Stimulated activated memory B cell treated with anti-CD40 and anti-IgM and Interleukin-4, amounts not matched to agents 10 μg/mL and 1 μg/mL and 100 μg/mL, for 72 hours (primary cell): Measurements from ENCODE around the gene IYD.
A peak's percentile ranks its signal among the peaks of the same experiment; 100 is the strongest.
"Not testable (repeated sequence)": the region's sequence is repeated elsewhere in the genome, so short reads cannot be mapped to it uniquely, and the experiment has no call there.

Experiments
- ATAC-seq: fragments of 150-1000 bp; cut with Tn5 transposase; 2 replicates; pipeline ENCODE4 v1.10.0; 2021
- H3K27ac Mint-ChIP-seq: one replicate; pipeline ENCODE4 v1.8.0; 2022; ENCODE audit warnings: mild to moderate bottlenecking, mixed read lengths
- H3K27me3 Mint-ChIP-seq: one replicate; pipeline ENCODE4 v1.8.0; 2022; ENCODE audit warnings: mixed read lengths
- H3K36me3 Mint-ChIP-seq: one replicate; pipeline ENCODE4 v1.8.0; 2022; ENCODE audit warnings: mixed read lengths
- H3K4me1 Mint-ChIP-seq: one replicate; pipeline ENCODE4 v1.8.0; 2022; ENCODE audit warnings: mixed read lengths
- H3K4me3 Mint-ChIP-seq: one replicate; pipeline ENCODE4 v1.8.0; 2022; ENCODE audit warnings: mild to moderate bottlenecking, moderate library complexity, mixed read lengths
- H3K9me3 Mint-ChIP-seq: one replicate; pipeline ENCODE4 v1.8.0; 2022; ENCODE audit warnings: mixed read lengths

IYD gene

GRCh38 chr6:150370112-150370511 lies 1.3 kb downstream of the IYD start:
- H3K4me1 Mint-ChIP-seq = no peaks in the 10 kb centered on the region
- no peak for ATAC-seq
- peaks cover 12% of the 10 kb centered on the region for H3K27me3 Mint-ChIP-seq
- no peaks in the 10 kb centered on the region for H3K36me3 Mint-ChIP-seq
- no peak overlapping the region for H3K4me3 Mint-ChIP-seq
- H3K27ac Mint-ChIP-seq = no peak overlapping the region
- H3K9me3 Mint-ChIP-seq = no peaks in the 10 kb centered on the region

- Mint-ChIP-seq H3K4me3 (no peak overlapping the region), H3K27ac (no peak overlapping the region), H3K4me1 (no peaks in the 10 kb centered on the region), H3K27me3 (peaks cover 2% of the 10 kb centered on the region), H3K9me3 (no peaks in the 10 kb centered on the region), H3K36me3 (no peaks in the 10 kb centered on the region)
- ATAC-seq = no peak
Measured at GRCh38 chr6:150371356-150371755, 2.5 kb downstream of the IYD start.

- Mint-ChIP-seq H3K4me3 (no peak overlapping the region), H3K27me3 (no peaks in the 10 kb centered on the region), H3K4me1 (no peaks in the 10 kb centered on the region)
Measured at GRCh38 chr6:150372051-150372450, 3.2 kb downstream of the IYD start.

GRCh38 chr6:150373260-150373701 lies 4.5 kb downstream of the IYD start:
- no peaks in the 10 kb centered on the region for H3K36me3 Mint-ChIP-seq

More at GRCh38 chr6:150372051-150372450, 3.2 kb downstream of the IYD start:
- Mint-ChIP-seq H3K9me3 (no peaks in the 10 kb centered on the region), H3K27ac (no peak overlapping the region), H3K36me3 (no peaks in the 10 kb centered on the region)
- ATAC-seq = no peak

GRCh38 chr6:150374346-150374745 lies 5.5 kb downstream of the IYD start:
- H3K27ac Mint-ChIP-seq, H3K36me3 Mint-ChIP-seq, H3K9me3 Mint-ChIP-seq, H3K4me1 Mint-ChIP-seq, H3K4me3 Mint-ChIP-seq, H3K27me3 Mint-ChIP-seq, ATAC-seq: not testable (repeated sequence)

More at GRCh38 chr6:150373260-150373701, 4.5 kb downstream of the IYD start:
- no peak overlapping the region for H3K27ac Mint-ChIP-seq
- no peak for ATAC-seq
- H3K4me3 Mint-ChIP-seq = no peak overlapping the region
- no peaks in the 10 kb centered on the region for H3K4me1 Mint-ChIP-seq
- no peaks in the 10 kb centered on the region for H3K9me3 Mint-ChIP-seq
- no peaks in the 10 kb centered on the region for H3K27me3 Mint-ChIP-seq

GRCh38 chr6:150377211-150377781 lies 8.5 kb downstream of the IYD start:
- H3K9me3 Mint-ChIP-seq = no peaks in the 10 kb centered on the region
- H3K27ac Mint-ChIP-seq = no peak overlapping the region
- H3K36me3 Mint-ChIP-seq = no peaks in the 10 kb centered on the region
- ATAC-seq = peak; percentile 27
- no peaks in the 10 kb centered on the region for H3K4me1 Mint-ChIP-seq
- peaks cover 28% of the 10 kb centered on the region for H3K27me3 Mint-ChIP-seq
- no peak overlapping the region for H3K4me3 Mint-ChIP-seq

GRCh38 chr6:150380256-150380655 lies 11.4 kb downstream of the IYD start:
- H3K27ac Mint-ChIP-seq = no peak overlapping the region
- H3K4me1 Mint-ChIP-seq = no peaks in the 10 kb centered on the region
- H3K36me3 Mint-ChIP-seq = no peaks in the 10 kb centered on the region
- H3K4me3 Mint-ChIP-seq = no peak overlapping the region
- H3K27me3 Mint-ChIP-seq = peaks cover 35% of the 10 kb centered on the region
- ATAC-seq = no peak
- H3K9me3 Mint-ChIP-seq = no peaks in the 10 kb centered on the region

GRCh38 chr6:150382171-150382570 lies 13.4 kb downstream of the IYD start:
- H3K4me1 Mint-ChIP-seq = no peaks in the 10 kb centered on the region
- no peak overlapping the region for H3K4me3 Mint-ChIP-seq
- no peak overlapping the region for H3K27ac Mint-ChIP-seq
- H3K27me3 Mint-ChIP-seq = peaks cover 37% of the 10 kb centered on the region
- ATAC-seq = no peak
- no peaks in the 10 kb centered on the region for H3K36me3 Mint-ChIP-seq
- no peaks in the 10 kb centered on the region for H3K9me3 Mint-ChIP-seq

GRCh38 chr6:150391414-150391813 lies 22.6 kb downstream of the IYD start:
- Mint-ChIP-seq H3K27ac (no peak overlapping the region), H3K36me3 (no peaks in the 10 kb centered on the region), H3K4me1 (peaks cover 6% of the 10 kb centered on the region), H3K4me3 (no peak overlapping the region), H3K9me3 (no peaks in the 10 kb centered on the region), H3K27me3 (peaks cover 43% of the 10 kb centered on the region)
- ATAC-seq = no peak

- ATAC-seq = no peak
- H3K27me3 Mint-ChIP-seq = peaks cover 43% of the 10 kb centered on the region
- H3K9me3 Mint-ChIP-seq = no peaks in the 10 kb centered on the region
- H3K27ac Mint-ChIP-seq = no peak overlapping the region
- H3K36me3 Mint-ChIP-seq = no peaks in the 10 kb centered on the region
- H3K4me1 Mint-ChIP-seq = peaks cover 6% of the 10 kb centered on the region
- H3K4me3 Mint-ChIP-seq = no peak overlapping the region
Measured at GRCh38 chr6:150391890-150392289, 23.1 kb downstream of the IYD start.

- ATAC-seq = no peak
- no peak overlapping the region for H3K27ac Mint-ChIP-seq
- H3K4me1 Mint-ChIP-seq = peaks cover 6% of the 10 kb centered on the region
- H3K36me3 Mint-ChIP-seq = no peaks in the 10 kb centered on the region
- peaks cover 36% of the 10 kb centered on the region for H3K27me3 Mint-ChIP-seq
- H3K9me3 Mint-ChIP-seq = no peaks in the 10 kb centered on the region
- no peak overlapping the region for H3K4me3 Mint-ChIP-seq
Measured at GRCh38 chr6:150392452-150393220, 23.8 kb downstream of the IYD start.

GRCh38 chr6:150394053-150394898 lies 25.5 kb downstream of the IYD start:
- Mint-ChIP-seq H3K9me3 (no peaks in the 10 kb centered on the region), H3K4me1 (peaks cover 6% of the 10 kb centered on the region), H3K27me3 (peaks cover 24% of the 10 kb centered on the region), H3K27ac (no peak overlapping the region), H3K4me3 (no peak overlapping the region), H3K36me3 (no peaks in the 10 kb centered on the region)
- no peak for ATAC-seq

GRCh38 chr6:150394899-150395295 lies 26.1 kb downstream of the IYD start:
- H3K4me1 Mint-ChIP-seq = peaks cover 6% of the 10 kb centered on the region
- H3K4me3 Mint-ChIP-seq = no peak overlapping the region
- no peaks in the 10 kb centered on the region for H3K9me3 Mint-ChIP-seq
- H3K27me3 Mint-ChIP-seq = peaks cover 23% of the 10 kb centered on the region
- ATAC-seq = no peak
- H3K36me3 Mint-ChIP-seq = no peaks in the 10 kb centered on the region
- no peak overlapping the region for H3K27ac Mint-ChIP-seq

GRCh38 chr6:150395388-150396009 lies 26.7 kb downstream of the IYD start:
- no peak overlapping the region for H3K4me3 Mint-ChIP-seq
- peaks cover 23% of the 10 kb centered on the region for H3K27me3 Mint-ChIP-seq
- peak; percentile 72 for ATAC-seq
- no peaks in the 10 kb centered on the region for H3K9me3 Mint-ChIP-seq
- peaks cover 6% of the 10 kb centered on the region for H3K4me1 Mint-ChIP-seq
- H3K36me3 Mint-ChIP-seq = no peaks in the 10 kb centered on the region
- H3K27ac Mint-ChIP-seq = no peak overlapping the region
